Bone marrow (tissue), 2 donors: Measurements from ENCODE around the gene MYH7B.

Experiments used
- DNase-seq, 2 donors: peaks; one replicate each; lab custom pipeline; 2025; lab: John Stamatoyannopoulos, UW

MYH7B gene

GRCh38 chr20:34992751-34993417 is 37.2 kb downstream of the MYH7B start:
- no peak for DNase-seq

- DNase-seq, result no peak
Observed at GRCh38 chr20:34993941-34994508, 38.4 kb downstream of the MYH7B start.

- no peak for DNase-seq
Observed at GRCh38 chr20:34994509-34995131, 39.0 kb downstream of the MYH7B start.

GRCh38 chr20:34995192-34995591 is 39.5 kb downstream of the MYH7B start:
- no peak for DNase-seq

- no peak for DNase-seq
Observed at GRCh38 chr20:34995696-34996095, 40.0 kb downstream of the MYH7B start.

- DNase-seq, result no peak
Observed at GRCh38 chr20:34996243-34997028, 40.8 kb downstream of the MYH7B start.

- DNase-seq, result no peak
Observed at GRCh38 chr20:34997131-34997561, 41.5 kb downstream of the MYH7B start.

- no peak for DNase-seq
Observed at GRCh38 chr20:34997774-34998173, 42.1 kb downstream of the MYH7B start.

GRCh38 chr20:34998331-34998950 is 42.8 kb downstream of the MYH7B start:
- no peak for DNase-seq

- DNase-seq, result no peak
Observed at GRCh38 chr20:34999021-34999451, 43.4 kb downstream of the MYH7B start.

- no peak for DNase-seq
Observed at GRCh38 chr20:34999782-35000181, 44.1 kb downstream of the MYH7B start.

- DNase-seq, result no peak
Observed at GRCh38 chr20:35000311-35000921, 44.7 kb downstream of the MYH7B start.

GRCh38 chr20:35000922-35001595 is 45.4 kb downstream of the MYH7B start:
- DNase-seq, result no peak

- DNase-seq, result no peak
Observed at GRCh38 chr20:35001596-35002362, 46.1 kb downstream of the MYH7B start.

GRCh38 chr20:35002426-35003210 is 47.0 kb downstream of the MYH7B start:
- no peak for DNase-seq

GRCh38 chr20:35003211-35004031 is 47.8 kb downstream of the MYH7B start:
- DNase-seq, result no peak

- no peak for DNase-seq
Observed at GRCh38 chr20:35004051-35004725, 48.5 kb downstream of the MYH7B start.
